HG03571 (cell line): ENCODE results near the gene DSTN.

Experiments
- ATAC-seq: cut with Tn5 transposase; IDR thresholded peaks from one replicate; pipeline ENCODE4 v1.9.1; 2021; ENCODE audit not compliant: unreplicated experiment

DSTN gene

DNA sequence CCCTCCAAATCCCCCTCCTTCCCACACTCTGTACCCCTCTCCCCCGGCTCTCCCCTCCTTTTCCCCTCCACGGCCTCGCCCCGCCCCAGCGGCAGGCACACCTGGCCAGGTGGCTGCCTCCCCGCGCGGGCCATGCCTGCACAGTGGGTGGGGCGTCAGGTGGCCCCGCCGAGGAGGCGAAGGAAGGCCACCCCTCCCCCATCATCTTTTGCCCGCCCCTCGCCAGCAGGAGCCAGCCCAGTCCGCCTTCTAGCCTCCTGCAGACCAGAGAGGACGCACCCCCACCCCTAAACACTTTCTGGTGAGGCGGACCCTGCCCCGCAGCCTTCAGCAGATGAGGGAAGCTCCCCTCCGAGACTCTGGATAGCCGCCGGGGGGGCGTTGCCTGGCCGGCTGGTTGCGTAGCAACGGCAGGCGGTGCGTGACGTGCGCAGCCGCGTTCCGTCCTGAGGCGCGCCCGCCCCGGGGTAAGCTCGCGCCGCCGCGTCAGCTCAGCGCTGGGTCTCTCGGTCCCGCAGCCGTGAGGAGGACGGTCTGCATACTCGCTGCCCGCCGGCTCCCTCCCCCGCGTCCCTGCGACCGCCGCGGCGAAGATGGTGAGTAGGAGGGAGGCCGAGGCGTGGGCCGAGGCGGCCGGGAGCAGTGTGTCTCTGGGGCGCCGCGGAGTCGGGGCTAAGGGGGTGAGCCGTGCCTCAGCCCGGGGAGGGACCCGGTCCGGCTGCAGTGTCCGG, at the start of gene DSTN:
Gene DSTN, plus strand, starts transcription at position 460 of the 731 bp plus-strand sequence. Its CDS starts 134 bp downstream, at position 594.
- peak; percentile 91 for ATAC-seq

- no peak for ATAC-seq
These were observed 49.3 kb upstream of the DSTN start for GRCh38 chr20:17520583-17520982.

GRCh38 chr20:17522528-17522927, 47.3 kb upstream of the DSTN start:
- no peak for ATAC-seq

- ATAC-seq: no peak
These were observed 46.5 kb upstream of the DSTN start for GRCh38 chr20:17523326-17523725.

DNA sequence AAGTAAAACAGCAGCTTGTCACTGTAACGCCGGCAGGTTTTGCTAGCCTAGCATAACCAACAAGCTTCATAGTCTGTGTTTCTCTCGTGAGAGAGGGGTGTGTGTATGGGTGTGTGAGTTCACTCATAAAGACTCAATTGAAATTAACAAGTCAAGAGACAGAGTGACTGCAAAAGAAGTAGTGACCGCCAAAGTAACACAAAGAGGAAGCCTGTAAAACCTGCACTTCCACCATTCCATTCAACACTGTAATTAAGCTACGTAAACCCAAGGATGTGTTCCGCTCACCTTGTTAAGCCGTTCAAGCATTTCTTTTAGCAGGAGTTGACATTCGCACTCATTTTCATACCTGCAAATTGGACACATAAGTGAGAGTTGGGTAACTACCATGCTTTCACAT, 45.3 kb upstream of the DSTN start:
- ATAC-seq: no peak

DNA sequence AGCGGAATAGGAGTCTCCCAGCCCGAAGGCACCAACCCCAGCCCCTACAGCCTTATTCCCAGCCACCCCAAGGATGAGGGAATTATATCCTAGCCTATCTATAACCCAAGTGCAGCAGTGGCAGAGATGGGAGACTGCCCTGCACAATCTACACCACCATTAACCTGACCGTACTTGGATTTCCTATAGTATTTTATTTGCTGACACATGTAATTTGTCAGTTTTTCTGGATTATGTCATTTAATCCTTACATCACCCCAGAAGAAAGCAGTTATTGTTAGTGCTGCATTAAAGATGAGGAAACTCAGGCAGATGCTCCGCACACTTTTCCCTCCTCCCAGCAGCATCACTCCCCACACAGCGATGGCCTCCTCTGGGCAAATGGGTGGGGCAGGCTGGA, 44.7 kb upstream of the DSTN start:
- ATAC-seq: no peak

DNA sequence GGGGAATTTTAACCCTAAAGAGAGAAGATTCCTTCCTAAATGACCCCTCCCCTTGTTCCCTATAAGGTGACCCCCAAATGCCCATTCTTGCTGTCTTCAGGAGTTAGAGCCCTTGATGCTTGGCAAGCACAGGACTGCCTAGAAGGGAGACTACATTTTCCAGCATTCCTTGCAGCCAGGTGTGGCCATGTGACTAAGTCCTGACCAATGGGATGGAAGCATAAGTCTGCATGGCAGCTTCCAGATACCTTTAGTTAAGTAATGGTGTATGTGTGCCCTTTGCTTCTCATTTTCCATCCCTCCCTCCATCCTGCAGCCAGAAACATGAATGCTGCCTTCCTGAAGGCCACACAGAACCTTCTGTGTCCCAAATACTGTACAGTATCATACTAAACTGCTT, 44.2 kb upstream of the DSTN start:
- ATAC-seq: no peak

- no peak for ATAC-seq
These were observed 40.3 kb upstream of the DSTN start for GRCh38 chr20:17529586-17529985.

- no peak for ATAC-seq
These were observed 39.7 kb upstream of the DSTN start for GRCh38 chr20:17530153-17530552.

DNA sequence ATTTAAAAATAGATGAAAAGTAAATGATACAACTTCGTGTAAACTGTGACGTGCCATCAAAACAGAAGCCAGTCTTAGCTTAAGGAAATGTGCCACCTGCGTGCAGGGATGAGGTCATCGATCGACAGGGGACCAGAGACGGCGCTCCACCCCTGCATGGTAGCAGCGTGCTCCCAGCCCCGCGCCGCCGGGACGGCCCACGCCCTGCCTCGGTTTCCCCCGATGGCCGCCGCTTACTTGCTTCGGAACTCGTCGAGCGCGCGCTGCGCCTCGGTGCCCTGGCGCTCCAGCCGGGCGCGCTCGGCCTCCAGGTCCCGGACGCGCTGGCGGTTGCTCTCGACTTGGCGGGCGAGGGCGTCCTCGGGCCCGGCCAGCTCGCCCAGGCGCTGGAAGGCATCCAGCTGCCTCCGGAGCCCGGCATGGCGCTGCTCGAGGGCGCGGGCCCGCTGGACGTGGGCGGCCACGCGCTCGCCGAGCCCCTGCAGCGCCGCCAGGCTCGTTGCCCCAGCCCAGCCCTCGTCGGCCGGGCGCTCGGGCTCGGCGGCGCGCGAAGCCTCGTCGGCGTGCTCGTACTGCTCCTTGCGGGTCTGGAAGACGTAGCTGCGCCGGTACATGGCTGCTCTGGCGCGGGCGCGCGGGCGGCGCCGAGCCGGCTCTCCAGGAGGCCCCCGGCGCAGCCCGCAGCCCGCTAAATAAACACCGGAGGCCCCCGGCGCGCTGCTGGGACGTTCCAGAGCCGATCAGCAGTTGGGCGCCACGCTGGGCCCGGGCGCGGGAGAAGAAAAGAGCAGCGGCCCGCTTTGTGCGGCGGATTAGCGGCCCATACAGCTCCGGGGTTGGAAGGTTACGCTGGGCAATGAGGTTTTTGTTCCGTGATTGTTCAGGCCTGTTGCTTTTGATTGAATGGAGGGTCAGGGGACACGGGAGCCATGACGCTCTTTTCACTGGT, 38.9 kb upstream of the DSTN start, which contains the start of gene BFSP1:
Gene BFSP1, minus strand, starts transcription at position 664 of the 949 bp plus-strand sequence. Its CDS starts 50 bp downstream, at position 614.
- ATAC-seq: no peak

DNA sequence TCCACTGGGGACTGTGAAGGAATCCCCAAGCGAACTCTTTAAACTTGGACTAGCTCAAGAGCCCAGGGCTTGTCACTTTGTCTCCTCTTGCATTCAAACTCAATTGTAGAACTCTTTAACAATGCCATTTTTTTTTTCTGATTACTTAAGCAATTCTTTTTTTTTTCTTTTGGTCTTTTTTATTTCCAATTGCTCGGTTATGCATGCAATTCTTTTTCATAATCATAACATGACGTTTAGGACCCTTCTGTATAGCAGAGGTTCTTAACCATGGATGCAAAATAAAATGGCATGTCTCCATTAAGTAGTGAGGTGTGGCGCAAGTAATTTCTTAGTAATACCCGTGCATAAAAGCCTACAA, 38.2 kb upstream of the DSTN start:
- no peak for ATAC-seq

- ATAC-seq: no peak
These were observed 36.5 kb upstream of the DSTN start for GRCh38 chr20:17533396-17533795.

GRCh38 chr20:17534077-17534476, 35.8 kb upstream of the DSTN start:
- no peak for ATAC-seq

- peak; percentile 75 for ATAC-seq
These were observed 32.9 kb upstream of the DSTN start for GRCh38 chr20:17536944-17537444.

DNA sequence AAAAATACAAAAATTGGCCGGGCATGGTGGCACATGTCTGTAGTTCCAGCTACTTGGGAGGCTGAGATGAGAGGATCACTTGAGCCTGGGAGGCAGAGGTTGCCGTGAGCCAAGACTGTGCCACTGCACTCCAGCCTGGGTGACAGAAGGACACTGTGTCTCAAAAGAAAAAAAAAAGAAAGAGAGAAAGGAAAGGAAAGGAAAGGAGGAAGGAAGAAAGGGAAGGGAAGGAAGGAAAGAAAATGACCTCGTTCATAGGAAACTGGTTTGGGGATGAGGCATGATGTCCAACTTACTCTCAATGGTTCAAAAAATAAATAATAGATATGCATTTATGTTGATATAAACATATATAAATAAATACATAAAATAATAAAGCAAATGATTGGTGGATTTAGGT, 31.9 kb upstream of the DSTN start:
- no peak for ATAC-seq

GRCh38 chr20:17538517-17539170, 31.2 kb upstream of the DSTN start:
- ATAC-seq: no peak

- ATAC-seq: no peak
These were observed 28.3 kb upstream of the DSTN start for GRCh38 chr20:17541596-17541995.

GRCh38 chr20:17541996-17542395, 27.9 kb upstream of the DSTN start:
- ATAC-seq: no peak

DNA sequence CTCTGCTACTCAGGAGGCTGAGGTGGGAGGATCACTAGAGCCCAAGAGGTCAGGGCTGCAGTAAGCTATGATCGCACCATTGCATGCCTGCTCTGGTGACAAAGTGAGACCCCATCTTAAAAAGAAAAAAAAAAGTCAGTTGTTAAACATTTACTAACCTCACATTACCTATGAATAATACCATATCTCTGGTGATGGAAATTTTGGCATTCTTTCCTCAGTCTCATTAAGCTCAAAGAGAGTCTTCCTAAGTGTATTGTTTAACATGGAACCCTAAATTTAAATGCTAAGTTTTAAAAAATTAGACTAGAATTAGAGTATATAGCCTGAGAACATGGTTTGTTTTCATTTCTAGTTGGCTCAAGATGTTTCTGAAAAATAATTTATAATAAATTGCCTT, 27.4 kb upstream of the DSTN start:
- ATAC-seq: no peak

GRCh38 chr20:17542993-17543412, 26.9 kb upstream of the DSTN start:
- ATAC-seq: no peak

GRCh38 chr20:17543531-17544131, 26.2 kb upstream of the DSTN start:
- no peak for ATAC-seq
